ENCODE data around the gene OVOL3.

The OVOL3 gene

DNA sequence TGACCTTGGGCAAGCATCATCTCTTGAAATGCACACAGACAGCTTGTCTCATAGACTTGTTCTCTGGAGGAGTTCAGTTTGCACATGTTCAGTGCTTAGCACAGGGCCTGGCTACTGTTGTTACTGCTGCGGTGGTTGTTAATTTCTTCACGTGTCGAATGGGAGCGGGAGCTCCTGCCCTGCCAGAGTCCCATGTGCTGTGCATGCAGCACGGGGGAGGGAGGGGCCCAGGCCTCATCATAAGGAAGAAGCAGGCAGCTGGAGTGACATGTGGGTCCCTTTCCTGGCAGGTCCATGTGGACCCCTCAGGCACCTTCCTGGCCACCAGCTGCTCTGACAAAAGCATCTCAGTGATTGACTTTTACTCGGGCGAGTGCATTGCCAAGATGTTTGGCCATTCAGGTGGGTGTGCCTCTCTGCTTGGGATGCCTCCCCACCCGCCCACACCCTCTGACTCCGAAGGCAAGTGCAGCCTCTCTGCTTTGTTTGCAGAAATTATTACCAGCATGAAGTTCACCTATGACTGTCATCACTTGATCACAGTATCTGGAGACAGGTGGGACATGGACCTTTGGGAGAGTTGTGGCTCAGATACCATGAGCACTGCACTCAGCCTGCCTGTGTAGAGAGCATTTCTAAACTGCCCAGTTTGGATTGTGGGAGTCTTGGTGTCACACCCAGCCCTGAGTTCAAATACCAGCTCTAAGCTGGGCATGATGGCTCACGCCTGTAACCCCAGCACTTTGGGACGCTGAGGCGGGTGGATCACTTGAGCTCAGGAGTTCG is 19.8 kb upstream of the OVOL3 start:
- no peak overlapping the region for H3K4me3 Mint-ChIP-seq
- H3K36me3 Mint-ChIP-seq (ENCODE audit: low read depth): peaks cover 91% of the 10 kb centered on the region
- peaks cover 22% of the 10 kb centered on the region for H3K4me1 Mint-ChIP-seq (ENCODE audit: low read depth)
- no peaks in the 10 kb centered on the region for H3K27me3 Mint-ChIP-seq
- H3K9me3 Mint-ChIP-seq: no peaks in the 10 kb centered on the region
- peak overlapping the region; percentile 2 for H3K27ac Mint-ChIP-seq
- DNase-seq: no peak

GRCh38 chr19:36092566-36092965 is 18.4 kb upstream of the OVOL3 start:
- H3K4me1 Mint-ChIP-seq (ENCODE audit: low read depth): peaks cover 22% of the 10 kb centered on the region
- no peak for DNase-seq
- peak overlapping the region; percentile 81 for H3K27ac Mint-ChIP-seq
- no peak overlapping the region for H3K4me3 Mint-ChIP-seq
- H3K36me3 Mint-ChIP-seq (ENCODE audit: low read depth): peaks cover 87% of the 10 kb centered on the region
- no peaks in the 10 kb centered on the region for H3K9me3 Mint-ChIP-seq
- no peaks in the 10 kb centered on the region for H3K27me3 Mint-ChIP-seq

DNA sequence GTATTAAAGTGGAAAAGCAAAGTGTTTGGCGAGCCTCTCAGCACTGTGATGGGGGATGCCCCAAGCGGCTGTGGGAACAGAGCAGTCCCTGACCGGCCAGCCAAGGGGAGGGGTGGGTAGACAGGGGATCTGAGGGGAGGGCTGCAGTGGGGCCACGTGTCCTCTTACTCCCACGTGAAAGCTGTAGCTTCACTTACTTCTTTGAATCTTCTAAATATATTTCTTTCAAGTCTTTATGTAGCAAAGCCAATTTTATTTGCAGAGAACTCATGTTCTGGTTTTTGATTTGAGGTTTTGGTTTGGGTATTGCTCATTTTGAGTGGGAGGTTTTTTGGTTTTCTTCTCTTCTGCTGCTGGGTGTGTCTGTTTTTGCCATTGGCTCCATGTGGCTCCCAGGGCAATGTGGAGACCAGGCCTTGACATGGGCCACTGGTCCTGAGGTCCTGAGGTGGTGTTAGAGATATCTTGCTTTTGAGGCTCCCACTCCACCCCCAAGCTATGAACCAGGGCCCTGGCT is 17.7 kb upstream of the OVOL3 start:
- peaks cover 86% of the 10 kb centered on the region for H3K36me3 Mint-ChIP-seq (ENCODE audit: low read depth)
- no peak overlapping the region for H3K4me3 Mint-ChIP-seq
- peaks cover 22% of the 10 kb centered on the region for H3K4me1 Mint-ChIP-seq (ENCODE audit: low read depth)
- H3K27me3 Mint-ChIP-seq: no peaks in the 10 kb centered on the region
- peak overlapping the region; percentile 81 for H3K27ac Mint-ChIP-seq
- no peaks in the 10 kb centered on the region for H3K9me3 Mint-ChIP-seq
- DNase-seq: peak; percentile 53

DNA sequence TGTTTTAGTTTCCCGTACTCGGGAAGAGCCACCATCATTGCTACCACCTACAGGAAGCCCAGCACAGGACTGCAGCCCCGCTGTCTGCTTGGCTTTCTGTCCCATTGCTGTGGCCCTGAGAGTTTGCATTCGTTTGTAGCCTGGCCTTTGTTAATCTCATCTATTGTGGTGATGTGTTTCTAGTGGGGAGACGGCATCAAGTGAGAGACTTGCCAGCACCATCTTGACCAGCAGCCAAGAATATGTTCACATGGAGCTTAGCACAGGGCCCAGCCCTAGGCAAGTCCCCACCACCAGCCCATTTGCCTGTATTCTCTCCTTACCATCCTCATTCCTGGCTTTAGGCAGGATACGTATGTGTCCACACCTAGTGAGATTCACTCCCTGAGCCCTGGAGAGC is 17.3 kb upstream of the OVOL3 start:
- peaks cover 22% of the 10 kb centered on the region for H3K4me1 Mint-ChIP-seq (ENCODE audit: low read depth)
- peak overlapping the region; percentile 81 for H3K27ac Mint-ChIP-seq
- no peak overlapping the region for H3K4me3 Mint-ChIP-seq
- H3K9me3 Mint-ChIP-seq: no peaks in the 10 kb centered on the region
- no peaks in the 10 kb centered on the region for H3K27me3 Mint-ChIP-seq
- peaks cover 86% of the 10 kb centered on the region for H3K36me3 Mint-ChIP-seq (ENCODE audit: low read depth)
- DNase-seq: no peak

GRCh38 chr19:36097036-36097435 is 13.9 kb upstream of the OVOL3 start:
- no peak overlapping the region for H3K4me3 Mint-ChIP-seq
- H3K27me3 Mint-ChIP-seq: no peaks in the 10 kb centered on the region
- H3K4me1 Mint-ChIP-seq (ENCODE audit: low read depth): peaks cover 19% of the 10 kb centered on the region
- H3K27ac Mint-ChIP-seq: no peak overlapping the region
- no peak for DNase-seq
- H3K36me3 Mint-ChIP-seq (ENCODE audit: low read depth): peaks cover 80% of the 10 kb centered on the region
- H3K9me3 Mint-ChIP-seq: no peaks in the 10 kb centered on the region

DNA sequence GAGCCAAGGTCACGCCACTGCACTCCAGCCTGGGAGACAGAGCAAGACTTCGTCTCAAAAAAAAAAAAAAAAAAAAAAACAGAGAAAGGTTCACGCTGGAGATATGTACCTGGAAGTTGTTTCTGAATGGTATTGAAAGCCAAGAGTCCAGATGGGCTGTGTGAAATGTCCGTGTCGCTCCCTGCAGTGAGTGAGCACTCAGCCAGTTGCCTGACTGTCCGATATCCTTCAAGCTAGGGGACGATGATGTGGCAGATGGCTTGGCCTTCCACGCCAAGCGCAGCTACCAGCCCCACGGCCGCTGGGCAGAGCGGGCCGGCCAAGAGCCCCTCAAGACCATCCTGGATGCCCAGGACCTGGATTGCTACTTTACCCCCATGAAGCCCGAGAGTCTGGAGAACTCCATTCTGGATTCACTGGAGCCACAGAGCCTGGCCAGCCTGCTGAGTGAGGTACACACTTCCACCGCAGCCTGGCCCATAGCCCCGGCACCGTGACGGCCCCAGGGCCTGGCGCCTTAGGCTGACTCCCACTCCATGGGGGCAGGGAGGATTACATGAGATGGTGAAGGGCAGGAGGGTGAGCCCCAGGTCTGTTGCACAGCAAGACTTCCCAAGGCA is 11.7 kb upstream of the OVOL3 start:
- Mint-ChIP-seq H3K36me3 (ENCODE audit: low read depth) (peaks cover 81% of the 10 kb centered on the region), H3K27ac (no peak overlapping the region), H3K4me1 (ENCODE audit: low read depth) (no peaks in the 10 kb centered on the region), H3K4me3 (no peak overlapping the region), H3K9me3 (no peaks in the 10 kb centered on the region), H3K27me3 (no peaks in the 10 kb centered on the region)
- DNase-seq: no peak

DNA sequence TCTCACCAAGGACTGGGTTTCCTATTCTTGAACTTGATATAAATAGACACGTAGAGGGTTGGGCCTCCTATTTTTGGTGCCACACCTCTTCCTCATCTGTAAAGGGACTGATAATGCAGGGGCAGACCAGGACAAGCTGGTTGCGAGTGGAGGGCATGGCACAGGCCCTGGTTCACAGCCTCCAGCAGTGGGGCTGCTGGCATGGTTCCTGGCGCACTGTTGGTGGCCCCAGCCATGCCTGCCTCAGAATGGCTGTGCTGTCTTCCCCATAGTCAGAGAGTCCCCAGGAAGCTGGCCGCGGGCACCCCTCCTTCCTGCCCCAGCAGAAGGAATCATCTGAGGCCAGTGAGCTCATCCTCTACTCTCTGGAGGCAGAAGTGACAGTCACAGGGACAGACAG is 10.5 kb upstream of the OVOL3 start:
- Mint-ChIP-seq H3K4me1 (ENCODE audit: low read depth) (no peaks in the 10 kb centered on the region), H3K27ac (no peak overlapping the region), H3K4me3 (no peak overlapping the region), H3K36me3 (ENCODE audit: low read depth) (peaks cover 77% of the 10 kb centered on the region), H3K9me3 (no peaks in the 10 kb centered on the region), H3K27me3 (no peaks in the 10 kb centered on the region)
- no peak for DNase-seq

DNA sequence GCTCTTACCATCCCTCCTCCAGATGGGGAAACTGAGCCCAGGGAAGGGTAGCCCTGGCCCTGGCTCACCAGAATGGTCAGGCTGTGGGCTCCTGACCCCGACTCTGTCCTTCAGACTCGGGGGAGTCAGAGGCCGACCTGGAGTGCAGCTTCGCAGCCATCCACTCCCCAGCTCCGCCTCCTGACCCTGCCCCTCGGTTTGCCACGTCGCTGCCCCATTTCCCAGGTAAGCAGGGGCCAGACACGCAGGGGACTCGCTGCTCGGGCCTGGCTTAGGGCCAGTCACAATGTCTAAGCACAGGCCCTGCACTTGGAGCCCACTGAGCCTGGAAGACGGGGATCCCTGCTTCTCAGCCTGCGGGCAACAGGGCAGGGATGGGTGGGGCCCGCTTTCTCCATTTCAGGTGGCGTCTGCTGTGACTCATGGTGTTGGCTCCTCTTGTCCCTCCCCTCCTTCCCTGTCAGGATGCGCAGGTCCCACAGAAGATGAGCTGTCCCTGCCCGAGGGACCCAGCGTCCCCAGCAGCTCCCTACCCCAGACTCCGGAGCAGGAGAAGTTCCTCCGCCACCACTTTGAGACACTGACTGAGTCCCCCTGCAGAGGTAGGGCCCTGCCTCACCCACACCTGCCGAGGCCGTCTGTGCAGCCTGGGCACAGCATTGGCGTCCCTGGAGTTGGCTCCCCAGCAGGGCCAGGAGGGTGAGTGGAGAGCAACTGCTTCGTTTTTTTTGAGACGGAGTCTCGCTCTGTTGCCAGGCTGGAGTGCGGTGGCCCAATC is 9.2 kb upstream of the OVOL3 start:
- H3K4me3 Mint-ChIP-seq: no peak overlapping the region
- peak overlapping the region; percentile 11 for H3K27ac Mint-ChIP-seq

GRCh38 chr19:36103040-36103626 is 7.8 kb upstream of the OVOL3 start:
- H3K9me3 Mint-ChIP-seq: no peaks in the 10 kb centered on the region
- no peaks in the 10 kb centered on the region for H3K4me1 Mint-ChIP-seq (ENCODE audit: low read depth)
- peak overlapping the region; percentile 34 for H3K27ac Mint-ChIP-seq
- no peaks in the 10 kb centered on the region for H3K27me3 Mint-ChIP-seq
- peaks cover 83% of the 10 kb centered on the region for H3K36me3 Mint-ChIP-seq (ENCODE audit: low read depth)
- DNase-seq: no peak
- H3K4me3 Mint-ChIP-seq: no peak overlapping the region

More for the DNA sequence above, 9.2 kb upstream of the OVOL3 start:
- Mint-ChIP-seq H3K9me3 (no peaks in the 10 kb centered on the region), H3K4me1 (ENCODE audit: low read depth) (no peaks in the 10 kb centered on the region), H3K27me3 (no peaks in the 10 kb centered on the region), H3K36me3 (ENCODE audit: low read depth) (peaks cover 83% of the 10 kb centered on the region)
- no peak for DNase-seq

DNA sequence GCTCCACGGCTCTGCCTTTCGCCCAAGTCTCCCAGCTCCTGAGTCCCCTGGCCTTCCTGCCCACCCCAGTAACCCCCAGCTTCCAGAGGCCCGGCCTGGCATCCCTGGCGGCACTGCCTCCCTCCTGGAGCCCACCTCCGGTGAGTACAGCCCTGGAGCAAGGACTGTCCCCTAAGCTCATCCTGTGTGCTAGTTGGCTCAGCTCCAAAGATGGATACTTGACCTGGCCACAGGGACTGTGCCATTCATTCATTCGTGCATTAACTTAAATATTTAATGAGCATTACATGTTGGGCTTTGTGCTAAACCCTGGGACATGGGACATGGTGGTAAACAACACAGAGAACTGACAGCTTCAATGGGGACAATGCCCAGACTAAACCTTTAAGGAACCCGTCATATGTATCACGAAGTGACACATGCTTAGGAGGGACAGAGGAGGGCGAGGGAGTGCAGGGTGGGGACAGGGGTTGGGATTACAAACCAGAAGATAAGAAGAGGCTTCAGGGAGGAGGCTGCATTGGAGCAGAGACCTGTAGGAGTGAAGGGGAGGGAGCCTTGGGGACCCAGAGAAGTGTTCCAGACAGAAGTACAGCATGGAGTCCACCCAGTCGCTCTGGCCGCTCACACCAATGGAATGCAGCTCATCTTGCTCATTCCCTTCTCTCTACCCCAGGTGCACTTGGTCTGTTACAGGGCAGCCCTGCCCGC is 6.9 kb upstream of the OVOL3 start:
- H3K4me1 Mint-ChIP-seq (ENCODE audit: low read depth): no peaks in the 10 kb centered on the region
- H3K4me3 Mint-ChIP-seq: no peak overlapping the region
- no peaks in the 10 kb centered on the region for H3K27me3 Mint-ChIP-seq
- no peak for DNase-seq
- no peak overlapping the region for H3K27ac Mint-ChIP-seq
- H3K36me3 Mint-ChIP-seq (ENCODE audit: low read depth): peaks cover 80% of the 10 kb centered on the region
- no peaks in the 10 kb centered on the region for H3K9me3 Mint-ChIP-seq

GRCh38 chr19:36106441-36106840 is 4.5 kb upstream of the OVOL3 start:
- no peak overlapping the region for H3K27ac Mint-ChIP-seq
- no peak for DNase-seq
- H3K27me3 Mint-ChIP-seq: no peaks in the 10 kb centered on the region
- H3K4me3 Mint-ChIP-seq: no peak overlapping the region
- H3K36me3 Mint-ChIP-seq (ENCODE audit: low read depth): peaks cover 75% of the 10 kb centered on the region
- H3K9me3 Mint-ChIP-seq: no peaks in the 10 kb centered on the region
- H3K4me1 Mint-ChIP-seq (ENCODE audit: low read depth): no peaks in the 10 kb centered on the region

DNA sequence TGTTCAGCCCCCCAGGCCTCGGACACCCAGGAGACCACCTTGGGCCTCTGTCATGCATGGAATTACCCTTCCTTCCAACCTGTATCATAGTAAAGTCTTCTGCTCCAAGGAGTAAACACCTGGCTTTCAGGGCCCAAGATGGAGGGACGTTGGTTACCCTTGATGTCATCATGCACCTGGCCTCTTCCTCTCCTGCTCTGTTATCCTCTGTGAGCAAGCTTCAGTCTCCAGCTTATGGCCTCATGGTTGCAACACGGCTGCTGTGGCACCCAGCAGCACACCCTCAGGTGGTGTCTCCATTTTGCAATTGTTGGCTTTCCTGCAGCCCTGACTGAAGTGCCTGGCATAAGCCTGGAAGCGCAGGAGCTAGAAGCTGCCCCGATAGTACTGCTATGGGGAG is 4.0 kb upstream of the OVOL3 start:
- Mint-ChIP-seq H3K27ac (peak overlapping the region; percentile 19), H3K4me1 (ENCODE audit: low read depth) (no peaks in the 10 kb centered on the region), H3K9me3 (no peaks in the 10 kb centered on the region), H3K36me3 (ENCODE audit: low read depth) (peaks cover 75% of the 10 kb centered on the region), H3K4me3 (no peak overlapping the region), H3K27me3 (no peaks in the 10 kb centered on the region)
- no peak for DNase-seq

- Mint-ChIP-seq H3K27ac (no peak overlapping the region), H3K4me1 (ENCODE audit: low read depth) (peaks cover 8% of the 10 kb centered on the region), H3K36me3 (ENCODE audit: low read depth) (peaks cover 75% of the 10 kb centered on the region), H3K4me3 (no peak overlapping the region), H3K27me3 (no peaks in the 10 kb centered on the region), H3K9me3 (no peaks in the 10 kb centered on the region)
- no peak for DNase-seq
Observed at GRCh38 chr19:36108684-36109083, 2.3 kb upstream of the OVOL3 start.

GRCh38 chr19:36111200-36111539 is 227 bp downstream of the OVOL3 start:
- H3K27ac Mint-ChIP-seq: no peak overlapping the region
- H3K4me1 Mint-ChIP-seq (ENCODE audit: low read depth): peaks cover 21% of the 10 kb centered on the region
- no peaks in the 10 kb centered on the region for H3K27me3 Mint-ChIP-seq
- peaks cover 76% of the 10 kb centered on the region for H3K36me3 Mint-ChIP-seq (ENCODE audit: low read depth)
- no peak overlapping the region for H3K4me3 Mint-ChIP-seq
- DNase-seq: no peak
- no peaks in the 10 kb centered on the region for H3K9me3 Mint-ChIP-seq

All from activated T-cell treated with anti-CD3 and anti-CD28 coated beads, Interleukin-2, amount 50 U/mL, for 24 hours (primary cell).